SK-N-SH (cell line): ENCODE data around the gene DAGLB.

Experiments used
- EP300 ChIP-seq, 2 experiments: IDR thresholded peaks; 2 replicates each; pipeline versions ENCODE4 v1.4.0 to v1.6.1; 2012; ENCODE audit warnings: borderline replicate concordance in 1 of 2, low read depth in 1 of 2, low read length in 1 of 2
- EZH2phosphoT487 ChIP-seq: fragments of 200-600 bp; sonication (generic); IDR thresholded peaks from 2 replicates; pipeline ENCODE4 v1.6.1; 2017; ENCODE audit warnings: low read depth, mixed run types, mild to moderate bottlenecking, antibody characterized with exemption, moderate library complexity, borderline replicate concordance
- RAD21 ChIP-seq: IDR thresholded peaks from 2 replicates; pipeline ENCODE4 v1.6.1; 2012; ENCODE audit warnings: mild to moderate bottlenecking, low read length
- TF ChIP-seq, protein P1 (sequence below): fragments of 200-600 bp; sonication (generic); IDR thresholded peaks from 2 replicates; pipeline ENCODE4 v1.6.1; 2017; ENCODE audit warnings: antibody characterized with exemption, mild to moderate bottlenecking, moderate library complexity

DNA sequence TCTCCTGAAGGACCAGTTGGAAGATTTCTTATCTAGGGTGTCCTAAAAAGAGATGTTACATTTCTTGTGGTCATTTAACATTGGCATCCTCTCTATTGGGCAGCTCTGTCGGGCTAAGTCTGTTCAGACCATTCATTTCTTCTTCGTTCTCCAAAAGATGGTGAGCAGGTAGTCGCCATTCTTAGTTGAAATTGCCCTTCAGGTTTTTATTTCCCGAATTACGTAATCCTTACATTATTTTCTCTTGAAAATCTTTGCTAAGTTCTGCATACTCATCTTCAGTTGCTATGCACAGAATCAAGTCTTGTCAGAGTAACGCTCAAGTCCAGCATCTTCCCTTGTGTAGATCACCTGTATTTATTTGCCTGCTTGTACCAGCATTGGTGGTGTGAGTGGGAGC, 53.6 kb downstream of the DAGLB start:
- no peak for TF ChIP-seq EP300 (IDR thresholded peaks at IDR 0.05; ENCODE audit: borderline replicate concordance in 1 of 2, low read depth in 1 of 2, low read length in 1 of 2)
- no peak for TF ChIP-seq RAD21
- TF ChIP-seq, protein P1, sequence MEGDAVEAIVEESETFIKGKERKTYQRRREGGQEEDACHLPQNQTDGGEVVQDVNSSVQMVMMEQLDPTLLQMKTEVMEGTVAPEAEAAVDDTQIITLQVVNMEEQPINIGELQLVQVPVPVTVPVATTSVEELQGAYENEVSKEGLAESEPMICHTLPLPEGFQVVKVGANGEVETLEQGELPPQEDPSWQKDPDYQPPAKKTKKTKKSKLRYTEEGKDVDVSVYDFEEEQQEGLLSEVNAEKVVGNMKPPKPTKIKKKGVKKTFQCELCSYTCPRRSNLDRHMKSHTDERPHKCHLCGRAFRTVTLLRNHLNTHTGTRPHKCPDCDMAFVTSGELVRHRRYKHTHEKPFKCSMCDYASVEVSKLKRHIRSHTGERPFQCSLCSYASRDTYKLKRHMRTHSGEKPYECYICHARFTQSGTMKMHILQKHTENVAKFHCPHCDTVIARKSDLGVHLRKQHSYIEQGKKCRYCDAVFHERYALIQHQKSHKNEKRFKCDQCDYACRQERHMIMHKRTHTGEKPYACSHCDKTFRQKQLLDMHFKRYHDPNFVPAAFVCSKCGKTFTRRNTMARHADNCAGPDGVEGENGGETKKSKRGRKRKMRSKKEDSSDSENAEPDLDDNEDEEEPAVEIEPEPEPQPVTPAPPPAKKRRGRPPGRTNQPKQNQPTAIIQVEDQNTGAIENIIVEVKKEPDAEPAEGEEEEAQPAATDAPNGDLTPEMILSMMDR = no peak
- TF ChIP-seq EZH2phosphoT487 = no peak
